ENCODE measurements around the gene C18orf32. TPM values are rescaled to one million over a fixed set of nuclear protein-coding genes. Genes with fewer than 3 reads are reported as not detected.

The C18orf32 gene
- total and polyA plus RNA-seq, 2 of the 13 experiments (the other 11 are each of a cell fraction or from before 2014, with no cell fraction given): 17.6 to 20.6 TPM

GRCh38 chr18:49486953-49487710 is at the start of gene C18orf32 (continued):
- TF ChIP-seq, protein P1, sequence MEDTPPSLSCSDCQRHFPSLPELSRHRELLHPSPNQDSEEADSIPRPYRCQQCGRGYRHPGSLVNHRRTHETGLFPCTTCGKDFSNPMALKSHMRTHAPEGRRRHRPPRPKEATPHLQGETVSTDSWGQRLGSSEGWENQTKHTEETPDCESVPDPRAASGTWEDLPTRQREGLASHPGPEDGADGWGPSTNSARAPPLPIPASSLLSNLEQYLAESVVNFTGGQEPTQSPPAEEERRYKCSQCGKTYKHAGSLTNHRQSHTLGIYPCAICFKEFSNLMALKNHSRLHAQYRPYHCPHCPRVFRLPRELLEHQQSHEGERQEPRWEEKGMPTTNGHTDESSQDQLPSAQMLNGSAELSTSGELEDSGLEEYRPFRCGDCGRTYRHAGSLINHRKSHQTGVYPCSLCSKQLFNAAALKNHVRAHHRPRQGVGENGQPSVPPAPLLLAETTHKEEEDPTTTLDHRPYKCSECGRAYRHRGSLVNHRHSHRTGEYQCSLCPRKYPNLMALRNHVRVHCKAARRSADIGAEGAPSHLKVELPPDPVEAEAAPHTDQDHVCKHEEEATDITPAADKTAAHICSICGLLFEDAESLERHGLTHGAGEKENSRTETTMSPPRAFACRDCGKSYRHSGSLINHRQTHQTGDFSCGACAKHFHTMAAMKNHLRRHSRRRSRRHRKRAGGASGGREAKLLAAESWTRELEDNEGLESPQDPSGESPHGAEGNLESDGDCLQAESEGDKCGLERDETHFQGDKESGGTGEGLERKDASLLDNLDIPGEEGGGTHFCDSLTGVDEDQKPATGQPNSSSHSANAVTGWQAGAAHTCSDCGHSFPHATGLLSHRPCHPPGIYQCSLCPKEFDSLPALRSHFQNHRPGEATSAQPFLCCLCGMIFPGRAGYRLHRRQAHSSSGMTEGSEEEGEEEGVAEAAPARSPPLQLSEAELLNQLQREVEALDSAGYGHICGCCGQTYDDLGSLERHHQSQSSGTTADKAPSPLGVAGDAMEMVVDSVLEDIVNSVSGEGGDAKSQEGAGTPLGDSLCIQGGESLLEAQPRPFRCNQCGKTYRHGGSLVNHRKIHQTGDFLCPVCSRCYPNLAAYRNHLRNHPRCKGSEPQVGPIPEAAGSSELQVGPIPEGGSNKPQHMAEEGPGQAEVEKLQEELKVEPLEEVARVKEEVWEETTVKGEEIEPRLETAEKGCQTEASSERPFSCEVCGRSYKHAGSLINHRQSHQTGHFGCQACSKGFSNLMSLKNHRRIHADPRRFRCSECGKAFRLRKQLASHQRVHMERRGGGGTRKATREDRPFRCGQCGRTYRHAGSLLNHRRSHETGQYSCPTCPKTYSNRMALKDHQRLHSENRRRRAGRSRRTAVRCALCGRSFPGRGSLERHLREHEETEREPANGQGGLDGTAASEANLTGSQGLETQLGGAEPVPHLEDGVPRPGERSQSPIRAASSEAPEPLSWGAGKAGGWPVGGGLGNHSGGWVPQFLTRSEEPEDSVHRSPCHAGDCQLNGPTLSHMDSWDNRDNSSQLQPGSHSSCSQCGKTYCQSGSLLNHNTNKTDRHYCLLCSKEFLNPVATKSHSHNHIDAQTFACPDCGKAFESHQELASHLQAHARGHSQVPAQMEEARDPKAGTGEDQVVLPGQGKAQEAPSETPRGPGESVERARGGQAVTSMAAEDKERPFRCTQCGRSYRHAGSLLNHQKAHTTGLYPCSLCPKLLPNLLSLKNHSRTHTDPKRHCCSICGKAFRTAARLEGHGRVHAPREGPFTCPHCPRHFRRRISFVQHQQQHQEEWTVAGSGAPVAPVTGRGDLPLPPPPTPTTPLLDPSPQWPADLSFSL (CRISPR knock-in tag; IDR thresholded peaks at IDR 0.05): no peak
- TF ChIP-seq RARG (CRISPR knock-in tag; IDR thresholded peaks at IDR 0.05; ENCODE audit: low read depth) (no peak), MIXL1 (CRISPR knock-in tag; IDR thresholded peaks at IDR 0.05) (peak; percentile 63; the same call in 1 of the 2 replicates), HDAC6 (IDR thresholded peaks at IDR 0.05; ENCODE audit: low read depth, low read length) (no peak), AGO1 (IDR thresholded peaks at IDR 0.05; ENCODE audit: low read depth, low read length, poor library complexity, severe bottlenecking) (peak; percentile 97), FOSL2 (CRISPR knock-in tag; IDR thresholded peaks at IDR 0.05) (peak; percentile 70), BATF2 (CRISPR knock-in tag; IDR thresholded peaks at IDR 0.05) (peak; percentile 68; the same call in 1 of the 2 replicates)
- TF ChIP-seq, protein P2, sequence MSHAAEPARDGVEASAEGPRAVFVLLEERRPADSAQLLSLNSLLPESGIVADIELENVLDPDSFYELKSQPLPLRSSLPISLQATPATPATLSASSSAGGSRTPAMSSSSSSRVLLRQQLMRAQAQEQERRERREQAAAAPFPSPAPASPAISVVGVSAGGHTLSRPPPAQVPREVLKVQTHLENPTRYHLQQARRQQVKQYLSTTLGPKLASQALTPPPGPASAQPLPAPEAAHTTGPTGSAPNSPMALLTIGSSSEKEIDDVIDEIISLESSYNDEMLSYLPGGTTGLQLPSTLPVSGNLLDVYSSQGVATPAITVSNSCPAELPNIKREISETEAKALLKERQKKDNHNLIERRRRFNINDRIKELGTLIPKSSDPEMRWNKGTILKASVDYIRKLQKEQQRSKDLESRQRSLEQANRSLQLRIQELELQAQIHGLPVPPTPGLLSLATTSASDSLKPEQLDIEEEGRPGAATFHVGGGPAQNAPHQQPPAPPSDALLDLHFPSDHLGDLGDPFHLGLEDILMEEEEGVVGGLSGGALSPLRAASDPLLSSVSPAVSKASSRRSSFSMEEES (CRISPR knock-in tag; IDR thresholded peaks at IDR 0.05): 0 out of 2 replicates have a peak, but pooled peaks have one; percentile 14
- TF ChIP-seq, protein P3, sequence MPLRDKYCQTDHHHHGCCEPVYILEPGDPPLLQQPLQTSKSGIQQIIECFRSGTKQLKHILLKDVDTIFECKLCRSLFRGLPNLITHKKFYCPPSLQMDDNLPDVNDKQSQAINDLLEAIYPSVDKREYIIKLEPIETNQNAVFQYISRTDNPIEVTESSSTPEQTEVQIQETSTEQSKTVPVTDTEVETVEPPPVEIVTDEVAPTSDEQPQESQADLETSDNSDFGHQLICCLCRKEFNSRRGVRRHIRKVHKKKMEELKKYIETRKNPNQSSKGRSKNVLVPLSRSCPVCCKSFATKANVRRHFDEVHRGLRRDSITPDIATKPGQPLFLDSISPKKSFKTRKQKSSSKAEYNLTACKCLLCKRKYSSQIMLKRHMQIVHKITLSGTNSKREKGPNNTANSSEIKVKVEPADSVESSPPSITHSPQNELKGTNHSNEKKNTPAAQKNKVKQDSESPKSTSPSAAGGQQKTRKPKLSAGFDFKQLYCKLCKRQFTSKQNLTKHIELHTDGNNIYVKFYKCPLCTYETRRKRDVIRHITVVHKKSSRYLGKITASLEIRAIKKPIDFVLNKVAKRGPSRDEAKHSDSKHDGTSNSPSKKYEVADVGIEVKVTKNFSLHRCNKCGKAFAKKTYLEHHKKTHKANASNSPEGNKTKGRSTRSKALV (CRISPR knock-in tag; IDR thresholded peaks at IDR 0.05): no peak
- TF ChIP-seq, protein P4, sequence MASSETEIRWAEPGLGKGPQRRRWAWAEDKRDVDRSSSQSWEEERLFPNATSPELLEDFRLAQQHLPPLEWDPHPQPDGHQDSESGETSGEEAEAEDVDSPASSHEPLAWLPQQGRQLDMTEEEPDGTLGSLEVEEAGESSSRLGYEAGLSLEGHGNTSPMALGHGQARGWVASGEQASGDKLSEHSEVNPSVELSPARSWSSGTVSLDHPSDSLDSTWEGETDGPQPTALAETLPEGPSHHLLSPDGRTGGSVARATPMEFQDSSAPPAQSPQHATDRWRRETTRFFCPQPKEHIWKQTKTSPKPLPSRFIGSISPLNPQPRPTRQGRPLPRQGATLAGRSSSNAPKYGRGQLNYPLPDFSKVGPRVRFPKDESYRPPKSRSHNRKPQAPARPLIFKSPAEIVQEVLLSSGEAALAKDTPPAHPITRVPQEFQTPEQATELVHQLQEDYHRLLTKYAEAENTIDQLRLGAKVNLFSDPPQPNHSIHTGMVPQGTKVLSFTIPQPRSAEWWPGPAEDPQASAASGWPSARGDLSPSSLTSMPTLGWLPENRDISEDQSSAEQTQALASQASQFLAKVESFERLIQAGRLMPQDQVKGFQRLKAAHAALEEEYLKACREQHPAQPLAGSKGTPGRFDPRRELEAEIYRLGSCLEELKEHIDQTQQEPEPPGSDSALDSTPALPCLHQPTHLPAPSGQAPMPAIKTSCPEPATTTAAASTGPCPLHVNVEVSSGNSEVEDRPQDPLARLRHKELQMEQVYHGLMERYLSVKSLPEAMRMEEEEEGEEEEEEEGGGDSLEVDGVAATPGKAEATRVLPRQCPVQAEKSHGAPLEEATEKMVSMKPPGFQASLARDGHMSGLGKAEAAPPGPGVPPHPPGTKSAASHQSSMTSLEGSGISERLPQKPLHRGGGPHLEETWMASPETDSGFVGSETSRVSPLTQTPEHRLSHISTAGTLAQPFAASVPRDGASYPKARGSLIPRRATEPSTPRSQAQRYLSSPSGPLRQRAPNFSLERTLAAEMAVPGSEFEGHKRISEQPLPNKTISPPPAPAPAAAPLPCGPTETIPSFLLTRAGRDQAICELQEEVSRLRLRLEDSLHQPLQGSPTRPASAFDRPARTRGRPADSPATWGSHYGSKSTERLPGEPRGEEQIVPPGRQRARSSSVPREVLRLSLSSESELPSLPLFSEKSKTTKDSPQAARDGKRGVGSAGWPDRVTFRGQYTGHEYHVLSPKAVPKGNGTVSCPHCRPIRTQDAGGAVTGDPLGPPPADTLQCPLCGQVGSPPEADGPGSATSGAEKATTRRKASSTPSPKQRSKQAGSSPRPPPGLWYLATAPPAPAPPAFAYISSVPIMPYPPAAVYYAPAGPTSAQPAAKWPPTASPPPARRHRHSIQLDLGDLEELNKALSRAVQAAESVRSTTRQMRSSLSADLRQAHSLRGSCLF (CRISPR knock-in tag; IDR thresholded peaks at IDR 0.05; ENCODE audit: borderline replicate concordance): no peak; the same call in 1 of the 2 replicates

All from HepG2 (cell line).